Heart left ventricle (tissue), 16 donors: ENCODE measurements around the gene ZBTB47. TPM values are rescaled to one million over a fixed set of nuclear protein-coding genes. Genes with fewer than 3 reads are reported as not detected.

ENCODE experiments used
- ATAC-seq, 4 donors: fragments of 200-7000 bp; cut with Tn5 transposase; one replicate each; pipeline ENCODE4 v1.9.1; 2020 to 2022; ENCODE audit warnings: moderate library complexity in 4 of 4, mild to moderate bottlenecking in 3 of 4, moderate number of reproducible peaks in 1 of 4
- DNase-seq, 5 donors: peaks; one replicate each; pipeline ENCODE4 v3.0.0-alpha.2; 2020
- H3K27ac ChIP-seq, 12 donors: fragments of 200-600 bp; sonication (generic) in 4 of 12; one replicate each; pipeline versions ENCODE4 v1.5.0 to v1.8.0; 2016 to 2022; ENCODE audit warnings: mild to moderate bottlenecking in 2 of 12
- H3K27me3 ChIP-seq, 9 donors: fragments of 200-600 bp; sonication (generic) in 2 of 9; one replicate each; pipeline versions ENCODE4 v1.5.1 to v1.8.0; 2016 to 2022; ENCODE audit warnings: mild to moderate bottlenecking in 3 of 9
- H3K36me3 ChIP-seq, 9 donors: fragments of 200-600 bp; sonication (generic) in 2 of 9; one replicate each; pipeline versions ENCODE4 v1.5.0 to v1.8.0; 2018 to 2022; ENCODE audit warnings: mild to moderate bottlenecking in 2 of 9
- H3K4me1 ChIP-seq, 12 donors: fragments of 200-600 bp; sonication (generic) in 4 of 12; one replicate each; pipeline versions ENCODE4 v1.5.0 to v1.8.0; 2016 to 2022; ENCODE audit warnings: mild to moderate bottlenecking in 3 of 12
- H3K4me3 ChIP-seq, 12 donors: fragments of 200-600 bp; sonication (generic) in 4 of 12; one replicate each; pipeline versions ENCODE4 v1.5.0 to v1.8.0; 2017 to 2022; ENCODE audit warnings: mild to moderate bottlenecking in 9 of 12, moderate library complexity in 4 of 12
- H3K9me3 ChIP-seq, 12 donors: fragments of 200-600 bp; sonication (generic) in 4 of 12; one replicate each; pipeline versions ENCODE4 v1.5.0 to v1.8.0; 2016 to 2022; ENCODE audit warnings: mild to moderate bottlenecking in 1 of 12
- CTCF ChIP-seq, 12 donors: fragments of 200-600 bp; sonication (generic) in 4 of 12; IDR thresholded peaks; one replicate each; pipeline versions ENCODE4 v1.5.0 to v1.8.0; 2018 to 2022; ENCODE audit warnings: antibody characterized with exemption in 12 of 12, mild to moderate bottlenecking in 5 of 12
- POLR2A ChIP-seq, 2 donors: fragments of 450-650 bp; IDR thresholded peaks; one replicate each; pipeline ENCODE4 v1.6.1; 2017; ENCODE audit warnings: antibody characterized with exemption in 2 of 2, mild to moderate bottlenecking in 2 of 2, moderate library complexity in 2 of 2
- WGBS, 4 donors: extraction: QIAGEN DNeasy Blood & Tissue Kit in 2 of 4; methylation state at CpG; one replicate each; pipeline versions ENCODE4 v1.1.5 to v1.1.7; 2013 to 2018; 5-methylcytosine and 5-hydroxymethylcytosine counted together
- intact Hi-C, 10 donors: fragments of 100-400 bp; cut with DNase I; formaldehyde crosslinking; loops; one replicate each; pipeline versions ENCODE4 v1.11.1 to v1.14.2; 2022
- polyA plus RNA-seq, 2 donors: library from polyadenylated mRNA; stranded (reverse); fragments of 200-250 nt; gene quantifications; one replicate each; pipeline ENCODE4 v1.2.3, GENCODE V29; 2013
- total RNA-seq, 9 donors: library from RNA; depleted of rRNA in 2 of 9; stranded (reverse); fragments of >200 nt in 2 of 9; fragmentation: NEBNext Ultra II Directional in 3 of 9; extraction: Animal tissue kit (Norgen Biotek cat#: 25700) in 3 of 9; gene quantifications; one replicate each; pipeline versions ENCODE4 v1.1.0 to v1.2.4, GENCODE V29; 2016 to 2023
- donor health status: ischemic (EF 13 %, LVEDD 7.1; RV severe dilation, severe dysfunction).
- donor health status: healthy with polysubstance abuse.
- donor health status: DM: no; HTN: yes; CAD: no.
- donor health status: DM: no; HTN: no; CAD: no.
- donor health status: ischemic (EF 25% LVEDD 6.9; RV normal size, moderate dysfunction).
- donor health status: ischemic (EF 25% LVEDD 5.7; RV mildly dilated, moderate dysfunction).
- donor health status: healthy.
- donor health status: DM: yes; HTN: yes; CAD: no.
- donor health status: ischemic (EF 35%, LVEDD 5.7; RV mildly dilated, moderate dysfunction).
- donor health status: nonischemic (EF 11% LVEDD 7.7; RV severe dilation, severe dysfunction).
- donor health status: DM: yes; HTN: yes; CAD: no.
- donor health status: PGD.
- donor health status: ischemic (EF 29% LVEDD 5.4; RV normal size, mild dysfunction).
- donor health status: nonischemic (EF 23%, LVEDD 6.1; RV moderate dilation, normal function).

Gene ZBTB47
- total and polyA plus RNA-seq, 11 donors, result 76.6 to 184 (median 125) TPM

GRCh38 chr3:42688016-42688415 is 34.5 kb downstream of the ZBTB47 start:
- TF ChIP-seq POLR2A (IDR thresholded peaks at IDR 0.05) (no peak), CTCF (IDR thresholded peaks at IDR 0.05) (no peak)

GRCh38 chr3:42688487-42689420 is 35.3 kb downstream of the ZBTB47 start:
- intact Hi-C loops, result no loop called here
- Histone ChIP-seq H3K9me3 (no peaks in the 10 kb centered on the region), H3K4me3 (no peak overlapping the region), H3K27me3 (peaks cover 0 to 6% (median 0%) of the 10 kb centered on the region in 9 donors), H3K36me3 (peaks cover 0 to 7% (median 0%) of the 10 kb centered on the region in 9 donors), H3K4me1 (peaks cover 0 to 21% (median 5%) of the 10 kb centered on the region in 12 donors), H3K27ac (peak overlapping the region in 1 of 12 donors; percentile 52)
- WGBS, 4 donors, result 87 to 91% (median 91%) methylated on average over 18 to 22 of the region's 22 CpGs
- DNase-seq (peak in 1 of 5 donors; percentile 7), ATAC-seq (no peak)
- TF ChIP-seq POLR2A (IDR thresholded peaks at IDR 0.05), result no peak
- no peak for TF ChIP-seq CTCF (IDR thresholded peaks at IDR 0.05)

More at GRCh38 chr3:42688016-42688415, 34.5 kb downstream of the ZBTB47 start:
- ATAC-seq (no peak), DNase-seq (peak in 1 of 5 donors; percentile 36)
- Histone ChIP-seq H3K9me3 (no peaks in the 10 kb centered on the region), H3K4me1 (peaks cover 0 to 21% (median 8%) of the 10 kb centered on the region in 12 donors), H3K27ac (peak overlapping the region in 1 of 12 donors; percentile 52), H3K4me3 (no peak overlapping the region), H3K36me3 (peaks cover 0 to 6% (median 0%) of the 10 kb centered on the region in 9 donors), H3K27me3 (peaks cover 0 to 6% (median 0%) of the 10 kb centered on the region in 9 donors)
- WGBS, 4 donors, result 81 to 85% (median 82%) methylated on average over 15 of the region's 15 CpGs
- intact Hi-C loops, result no loop called here

GRCh38 chr3:42689421-42690014 is 36.0 kb downstream of the ZBTB47 start:
- TF ChIP-seq CTCF (IDR thresholded peaks at IDR 0.05) (no peak), POLR2A (IDR thresholded peaks at IDR 0.05) (no peak)
- ATAC-seq (no peak), DNase-seq (no peak)
- peaks cover 0 to 17% (median 3%) of the 10 kb centered on the region in 12 donors for H3K4me1 ChIP-seq
- WGBS, 4 donors, result 65 to 79% (median 68%) methylated on average over 9 of the region's 9 CpGs
- H3K4me3 ChIP-seq, result no peak overlapping the region
- H3K27ac ChIP-seq, result no peak overlapping the region
- intact Hi-C loops, result no loop called here
- no peaks in the 10 kb centered on the region for H3K9me3 ChIP-seq
- H3K36me3 ChIP-seq, result peaks cover 0 to 11% (median 0%) of the 10 kb centered on the region in 9 donors
- peaks cover 0 to 6% (median 0%) of the 10 kb centered on the region in 9 donors for H3K27me3 ChIP-seq

GRCh38 chr3:42690191-42690590 is 36.7 kb downstream of the ZBTB47 start:
- Histone ChIP-seq H3K27ac (no peak overlapping the region), H3K4me3 (no peak overlapping the region), H3K4me1 (peaks cover 0 to 10% (median under 1%) of the 10 kb centered on the region in 12 donors), H3K9me3 (no peaks in the 10 kb centered on the region), H3K36me3 (peaks cover 0 to 11% (median 0%) of the 10 kb centered on the region in 9 donors), H3K27me3 (peaks cover 0 to 6% (median 0%) of the 10 kb centered on the region in 9 donors)
- DNase-seq (no peak), ATAC-seq (no peak)
- TF ChIP-seq POLR2A (IDR thresholded peaks at IDR 0.05), result no peak
- no peak for TF ChIP-seq CTCF (IDR thresholded peaks at IDR 0.05)
- 79 to 85% (median 81%) methylated on average over 7 of the region's 7 CpGs for WGBS, 4 donors
- intact Hi-C loops, result no loop called here
